WTC11 (cell line): ENCODE data around the gene C14orf132. TPM values are rescaled to one million over a fixed set of nuclear protein-coding genes. Genes with fewer than 3 reads are reported as not detected.
A peak's percentile ranks its signal among the peaks of the same experiment; 100 is the strongest.

Experiments
- ATAC-seq: fragments of 200-7000 bp; cut with Tn5 transposase; 2 replicates; pipeline ENCODE4 v1.10.0; 2021; ENCODE audit warnings: mild to moderate bottlenecking, moderate library complexity
- CTCF ChIA-PET: fragments of 300-600 bp; sonication (Branson Sonifier 250); formaldehyde crosslinking; loops from one replicate; lab custom pipeline; 2021; ENCODE audit warnings: antibody characterized with exemption; lab: Charles Lee
- POLR2A ChIA-PET: fragments of 350-600 bp; sonication (Branson Sonifier 250); formaldehyde crosslinking; loops from one replicate; lab custom pipeline; 2021; ENCODE audit warnings: antibody characterized with exemption; lab: Charles Lee
- DNase-seq: peaks from one replicate; pipeline ENCODE4 v3.0.0; 2021; ENCODE audit warnings: low spot score
- H3K27ac Mint-ChIP-seq: 2 replicates; pipeline ENCODE4 v1.8.0; 2021; ENCODE audit warnings: mixed read lengths
- H3K27me3 Mint-ChIP-seq: 2 replicates; pipeline ENCODE4 v1.8.0; 2021; ENCODE audit warnings: low read depth, mild to moderate bottlenecking, moderate library complexity, mixed read lengths
- H3K36me3 Mint-ChIP-seq: 2 replicates; pipeline ENCODE4 v1.8.0; 2021; ENCODE audit warnings: mixed read lengths
- H3K4me1 Mint-ChIP-seq: 2 replicates; pipeline ENCODE4 v1.8.0; 2022; ENCODE audit warnings: mixed read lengths
- H3K4me3 Mint-ChIP-seq: 2 replicates; pipeline ENCODE4 v1.8.0; 2021; ENCODE audit warnings: mild to moderate bottlenecking, moderate library complexity, mixed read lengths
- H3K9me3 Mint-ChIP-seq: 2 replicates; pipeline ENCODE4 v1.8.0; 2021; ENCODE audit warnings: mixed read lengths
- AFF4 ChIP-seq: sonication (generic); formaldehyde crosslinking; IDR thresholded peaks from 2 replicates; pipeline ENCODE4 v1.8.1; 2023; ENCODE audit warnings: mild to moderate bottlenecking, missing genetic modification reagents, borderline replicate concordance
- ATF6 ChIP-seq: sonication (generic); formaldehyde crosslinking; IDR thresholded peaks from 2 replicates; pipeline ENCODE4 v1.8.1; 2023; ENCODE audit warnings: mild to moderate bottlenecking, missing genetic modification reagents
- ELF4 ChIP-seq: sonication (generic); formaldehyde crosslinking; IDR thresholded peaks from 2 replicates; pipeline ENCODE4 v1.8.1; 2022; ENCODE audit warnings: low read depth, mild to moderate bottlenecking, moderate library complexity, missing genetic modification reagents
- ERG ChIP-seq: fragments of 250-450 bp; sonication (Bioruptor Pico); IDR thresholded peaks from 2 replicates; pipeline ENCODE4 v1.8.0; 2021; ENCODE audit warnings: mild to moderate bottlenecking
- ESRRA ChIP-seq: sonication (generic); formaldehyde crosslinking; IDR thresholded peaks from 2 replicates; pipeline ENCODE4 v1.8.1; 2022; ENCODE audit warnings: mild to moderate bottlenecking, missing genetic modification reagents, borderline replicate concordance
- FOXK1 ChIP-seq: sonication (generic); formaldehyde crosslinking; IDR thresholded peaks from 2 replicates; pipeline ENCODE4 v1.8.0; 2022; ENCODE audit warnings: mild to moderate bottlenecking, moderate library complexity, missing genetic modification reagents
- JUN ChIP-seq: sonication (generic); formaldehyde crosslinking; IDR thresholded peaks from 2 replicates; pipeline ENCODE4 v1.8.0; 2023; ENCODE audit warnings: mild to moderate bottlenecking, missing genetic modification reagents
- MYBL2 ChIP-seq: sonication (generic); formaldehyde crosslinking; IDR thresholded peaks from 2 replicates; pipeline ENCODE4 v1.8.1; 2023; ENCODE audit warnings: mild to moderate bottlenecking, moderate library complexity, missing genetic modification reagents
- NR1H2 ChIP-seq: sonication (generic); formaldehyde crosslinking; IDR thresholded peaks from 2 replicates; pipeline ENCODE4 v1.9.0; 2021; ENCODE audit warnings: mild to moderate bottlenecking, moderate library complexity, missing genetic modification reagents
- NR3C1 ChIP-seq: sonication (generic); formaldehyde crosslinking; conservative IDR thresholded peaks from 2 replicates; pipeline ENCODE4 v1.8.1; 2023; ENCODE audit warnings: low read depth, mild to moderate bottlenecking, missing genetic modification reagents
- RELA ChIP-seq: sonication (generic); formaldehyde crosslinking; IDR thresholded peaks from 2 replicates; pipeline ENCODE4 v1.8.1; 2022; ENCODE audit warnings: missing genetic modification reagents, mild to moderate bottlenecking, borderline replicate concordance
- TP53 ChIP-seq: sonication (generic); formaldehyde crosslinking; IDR thresholded peaks from 2 replicates; pipeline ENCODE4 v1.8.1; 2023; ENCODE audit warnings: mild to moderate bottlenecking, missing genetic modification reagents
- ZNF423 ChIP-seq: fragments of 250-450 bp; sonication (Bioruptor Pico); IDR thresholded peaks from 2 replicates; pipeline ENCODE4 v2.1.2; 2022; ENCODE audit warnings: mild to moderate bottlenecking, moderate library complexity
- ZNF671 ChIP-seq: fragments of 250-450 bp; sonication (Bioruptor Pico); IDR thresholded peaks from 2 replicates; pipeline ENCODE4 v1.8.0; 2021; ENCODE audit warnings: mild to moderate bottlenecking
- total RNA-seq: library from RNA; stranded (reverse); gene quantifications from 3 replicates; pipeline ENCODE4 v1.2.3, GENCODE V29; 2021
- TF ChIP-seq, protein P1 (sequence below): sonication (generic); formaldehyde crosslinking; IDR thresholded peaks from 2 replicates; pipeline ENCODE4 v1.8.1; 2022; ENCODE audit warnings: mild to moderate bottlenecking, moderate library complexity, missing genetic modification reagents
- TF ChIP-seq, protein P2 (sequence below): sonication (generic); formaldehyde crosslinking; IDR thresholded peaks from 2 replicates; pipeline ENCODE4 v1.8.0; 2022; ENCODE audit warnings: missing genetic modification reagents

C14orf132 gene
- total RNA-seq, 1 experiment from 2014 or later = 14.1 TPM

GRCh38 chr14:96001866-96002497 lies 37.2 kb upstream of the C14orf132 start:
- H3K4me3 Mint-ChIP-seq = no peak overlapping the region
- ATAC-seq = peak; percentile 48; the same call in 1 of the 2 replicates
- H3K27ac Mint-ChIP-seq = no peak overlapping the region

DNA sequence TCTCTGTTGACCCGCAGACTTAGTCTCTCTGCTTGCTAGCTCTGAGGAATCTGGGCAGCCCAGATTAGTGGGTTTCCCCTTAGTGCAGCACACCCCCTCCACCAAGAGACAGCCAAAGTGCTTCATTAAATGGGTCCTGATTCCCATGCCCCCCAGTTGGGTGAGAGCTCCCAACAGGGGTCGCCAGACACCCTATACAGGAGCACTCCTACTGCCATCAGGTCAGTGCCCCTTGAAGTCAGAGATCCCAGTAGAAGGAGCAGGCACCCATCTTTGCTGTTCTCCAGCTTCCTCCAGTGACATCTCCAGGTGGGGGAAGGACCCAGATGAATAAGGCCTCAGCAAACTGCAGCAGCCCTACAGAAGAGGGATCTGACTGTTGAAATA lies 36.7 kb upstream of the C14orf132 start:
- ATAC-seq (no peak), DNase-seq (no peak)
- H3K27ac Mint-ChIP-seq = no peak overlapping the region
- ChIA-PET CTCF (interaction anchor here (1.0 to 2.3 kb wide), 7 partner anchors 9 to 560 kb away, joined by 3 to 14 read pairs (median 5); partner anchors contain the start of gene C14orf132), POLR2A (interaction anchor here (0.6 kb wide), 1 partner anchor 428 kb away, joined by 4 read pairs; no protein-coding TSS in a partner anchor)
- H3K36me3 Mint-ChIP-seq = peaks cover 6% of the 10 kb centered on the region; the same call in 1 of the 2 replicates
- H3K27me3 Mint-ChIP-seq = peaks cover 33% of the 10 kb centered on the region
- H3K9me3 Mint-ChIP-seq = peaks cover 40% of the 10 kb centered on the region
- TF ChIP-seq ATF6 (CRISPR knock-in tag) (no peak), ELF4 (CRISPR knock-in tag) (no peak), NR3C1 (no peak), MYBL2 (CRISPR knock-in tag) (no peak), TP53 (no peak), AFF4 (CRISPR knock-in tag) (no peak), ESRRA (CRISPR knock-in tag) (no peak), RELA (CRISPR knock-in tag) (no peak), ZNF423 (CRISPR knock-in tag) (no peak), ERG (CRISPR knock-in tag) (no peak), ZNF671 (CRISPR knock-in tag) (no peak), JUN (CRISPR knock-in tag) (no peak), NR1H2 (no peak), FOXK1 (CRISPR knock-in tag) (no peak)
- TF ChIP-seq, protein P1, sequence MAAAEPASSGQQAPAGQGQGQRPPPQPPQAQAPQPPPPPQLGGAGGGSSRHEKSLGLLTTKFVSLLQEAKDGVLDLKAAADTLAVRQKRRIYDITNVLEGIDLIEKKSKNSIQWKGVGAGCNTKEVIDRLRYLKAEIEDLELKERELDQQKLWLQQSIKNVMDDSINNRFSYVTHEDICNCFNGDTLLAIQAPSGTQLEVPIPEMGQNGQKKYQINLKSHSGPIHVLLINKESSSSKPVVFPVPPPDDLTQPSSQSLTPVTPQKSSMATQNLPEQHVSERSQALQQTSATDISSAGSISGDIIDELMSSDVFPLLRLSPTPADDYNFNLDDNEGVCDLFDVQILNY (CRISPR knock-in tag) = no peak
- H3K4me1 Mint-ChIP-seq = 0 out of 2 replicates have a peak, but pooled peaks cover 4% of the 10 kb centered on the region
- H3K4me3 Mint-ChIP-seq = no peak overlapping the region

More at GRCh38 chr14:96001866-96002497, 37.2 kb upstream of the C14orf132 start:
- CTCF ChIA-PET = interaction anchor here (0.7 to 2.3 kb wide), 9 partner anchors 8 to 560 kb away, joined by 3 to 14 read pairs (median 4); partner anchors contain the start of gene C14orf132
- no peak for DNase-seq
- peaks cover 6% of the 10 kb centered on the region; the same call in 1 of the 2 replicates for H3K36me3 Mint-ChIP-seq
- TF ChIP-seq, protein P2, sequence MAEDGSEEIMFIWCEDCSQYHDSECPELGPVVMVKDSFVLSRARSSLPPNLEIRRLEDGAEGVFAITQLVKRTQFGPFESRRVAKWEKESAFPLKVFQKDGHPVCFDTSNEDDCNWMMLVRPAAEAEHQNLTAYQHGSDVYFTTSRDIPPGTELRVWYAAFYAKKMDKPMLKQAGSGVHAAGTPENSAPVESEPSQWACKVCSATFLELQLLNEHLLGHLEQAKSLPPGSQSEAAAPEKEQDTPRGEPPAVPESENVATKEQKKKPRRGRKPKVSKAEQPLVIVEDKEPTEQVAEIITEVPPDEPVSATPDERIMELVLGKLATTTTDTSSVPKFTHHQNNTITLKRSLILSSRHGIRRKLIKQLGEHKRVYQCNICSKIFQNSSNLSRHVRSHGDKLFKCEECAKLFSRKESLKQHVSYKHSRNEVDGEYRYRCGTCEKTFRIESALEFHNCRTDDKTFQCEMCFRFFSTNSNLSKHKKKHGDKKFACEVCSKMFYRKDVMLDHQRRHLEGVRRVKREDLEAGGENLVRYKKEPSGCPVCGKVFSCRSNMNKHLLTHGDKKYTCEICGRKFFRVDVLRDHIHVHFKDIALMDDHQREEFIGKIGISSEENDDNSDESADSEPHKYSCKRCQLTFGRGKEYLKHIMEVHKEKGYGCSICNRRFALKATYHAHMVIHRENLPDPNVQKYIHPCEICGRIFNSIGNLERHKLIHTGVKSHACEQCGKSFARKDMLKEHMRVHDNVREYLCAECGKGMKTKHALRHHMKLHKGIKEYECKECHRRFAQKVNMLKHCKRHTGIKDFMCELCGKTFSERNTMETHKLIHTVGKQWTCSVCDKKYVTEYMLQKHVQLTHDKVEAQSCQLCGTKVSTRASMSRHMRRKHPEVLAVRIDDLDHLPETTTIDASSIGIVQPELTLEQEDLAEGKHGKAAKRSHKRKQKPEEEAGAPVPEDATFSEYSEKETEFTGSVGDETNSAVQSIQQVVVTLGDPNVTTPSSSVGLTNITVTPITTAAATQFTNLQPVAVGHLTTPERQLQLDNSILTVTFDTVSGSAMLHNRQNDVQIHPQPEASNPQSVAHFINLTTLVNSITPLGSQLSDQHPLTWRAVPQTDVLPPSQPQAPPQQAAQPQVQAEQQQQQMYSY = no peak
- TF ChIP-seq, all 79 proteins: peak for 0
- H3K4me1 Mint-ChIP-seq = 0 out of 2 replicates have a peak, but pooled peaks cover 4% of the 10 kb centered on the region
- POLR2A ChIA-PET = interaction anchor here (0.6 kb wide), 1 partner anchor 428 kb away, joined by 4 read pairs; no protein-coding TSS in a partner anchor
- peaks cover 30% of the 10 kb centered on the region for H3K27me3 Mint-ChIP-seq
- peaks cover 35% of the 10 kb centered on the region for H3K9me3 Mint-ChIP-seq
